Breast epithelium (tissue), 3 donors: ENCODE data around the gene FHAD1.

ENCODE experiments used
- POLR2A ChIP-seq: fragments of 450-650 bp; IDR thresholded peaks from one replicate; pipeline ENCODE4 v1.6.1; 2016; ENCODE audit warnings: antibody characterized with exemption, mild to moderate bottlenecking, moderate library complexity
- POLR2AphosphoS5 ChIP-seq, 3 donors: sonication (generic); formaldehyde crosslinking; IDR thresholded peaks; one replicate each; pipeline ENCODE4 v1.6.1; 2017; ENCODE audit warnings: antibody characterized with exemption in 3 of 3
- TF ChIP-seq, protein P1 (sequence below), 3 donors: fragments of 450-650 bp; IDR thresholded peaks; one replicate each; pipeline ENCODE4 v1.5.1; 2016 to 2017; ENCODE audit warnings: antibody characterized with exemption in 3 of 3, mild to moderate bottlenecking in 3 of 3, moderate library complexity in 3 of 3

DNA sequence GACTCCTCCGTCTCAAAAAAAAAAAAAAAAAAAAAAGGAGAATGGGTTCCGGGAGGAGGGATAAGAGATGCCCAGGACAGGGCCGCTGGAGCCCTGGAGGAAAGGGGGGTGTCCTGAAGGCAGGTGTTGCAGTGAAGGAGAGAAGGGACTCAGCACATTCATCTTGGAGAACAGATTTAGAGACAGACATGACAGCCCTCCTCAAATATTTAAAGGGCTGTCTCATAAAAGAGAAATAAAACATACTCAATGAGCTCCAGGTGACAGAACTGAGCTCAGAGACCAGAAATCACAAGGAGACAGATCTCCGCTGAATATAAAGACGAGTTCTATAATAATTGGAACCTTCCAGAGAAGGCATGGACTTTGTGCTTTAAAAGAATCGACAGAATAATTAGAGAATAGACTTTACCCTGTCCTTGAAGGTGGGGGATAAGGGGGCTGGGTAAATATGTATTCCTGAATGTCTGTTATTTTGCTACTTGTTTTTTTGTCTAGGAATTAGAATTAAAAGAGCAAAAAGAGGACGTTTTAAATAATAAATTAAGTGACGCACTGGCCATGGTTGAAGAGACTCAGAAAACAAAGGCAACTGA is 110.7 kb downstream of the FHAD1 start:
- TF ChIP-seq, protein P1, sequence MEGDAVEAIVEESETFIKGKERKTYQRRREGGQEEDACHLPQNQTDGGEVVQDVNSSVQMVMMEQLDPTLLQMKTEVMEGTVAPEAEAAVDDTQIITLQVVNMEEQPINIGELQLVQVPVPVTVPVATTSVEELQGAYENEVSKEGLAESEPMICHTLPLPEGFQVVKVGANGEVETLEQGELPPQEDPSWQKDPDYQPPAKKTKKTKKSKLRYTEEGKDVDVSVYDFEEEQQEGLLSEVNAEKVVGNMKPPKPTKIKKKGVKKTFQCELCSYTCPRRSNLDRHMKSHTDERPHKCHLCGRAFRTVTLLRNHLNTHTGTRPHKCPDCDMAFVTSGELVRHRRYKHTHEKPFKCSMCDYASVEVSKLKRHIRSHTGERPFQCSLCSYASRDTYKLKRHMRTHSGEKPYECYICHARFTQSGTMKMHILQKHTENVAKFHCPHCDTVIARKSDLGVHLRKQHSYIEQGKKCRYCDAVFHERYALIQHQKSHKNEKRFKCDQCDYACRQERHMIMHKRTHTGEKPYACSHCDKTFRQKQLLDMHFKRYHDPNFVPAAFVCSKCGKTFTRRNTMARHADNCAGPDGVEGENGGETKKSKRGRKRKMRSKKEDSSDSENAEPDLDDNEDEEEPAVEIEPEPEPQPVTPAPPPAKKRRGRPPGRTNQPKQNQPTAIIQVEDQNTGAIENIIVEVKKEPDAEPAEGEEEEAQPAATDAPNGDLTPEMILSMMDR (IDR thresholded peaks at IDR 0.05): no peak
- TF ChIP-seq POLR2A (no peak), POLR2AphosphoS5 (IDR thresholded peaks at IDR 0.05) (no peak)
